Activated naive CD8-positive, alpha-beta T cell treated with anti-CD3 and anti-CD28 coated beads, Interleukin-2, amount 10 ng/mL, durations not matched to agents 7 days and 5 days (primary cell): ENCODE data around the gene USP2. TPM values are rescaled to one million over a fixed set of nuclear protein-coding genes. Genes with fewer than 3 reads are reported as not detected.

Source experiments
- ATAC-seq: fragments of 150-1000 bp; cut with Tn5 transposase; one replicate; pipeline ENCODE4 v1.10.0; 2021; ENCODE audit warnings: low read depth, moderate library complexity
- POLR2A ChIA-PET: fragments of 350-600 bp; sonication (Branson Sonifier 250); formaldehyde crosslinking; loops from one replicate; lab custom pipeline; 2021; ENCODE audit warnings: antibody characterized with exemption; lab: Charles Lee
- DNase-seq: peaks from one replicate; pipeline ENCODE4 v3.0.0; 2021
- H3K27ac Mint-ChIP-seq: one replicate; pipeline ENCODE4 v1.8.0; 2022; ENCODE audit warnings: mild to moderate bottlenecking, mixed read lengths
- H3K27me3 Mint-ChIP-seq: one replicate; pipeline ENCODE4 v1.8.0; 2022; ENCODE audit warnings: mild to moderate bottlenecking, moderate library complexity, mixed read lengths
- H3K36me3 Mint-ChIP-seq: one replicate; pipeline ENCODE4 v1.8.0; 2021; ENCODE audit warnings: mild to moderate bottlenecking, mixed read lengths
- H3K4me1 Mint-ChIP-seq: one replicate; pipeline ENCODE4 v1.8.0; 2021; ENCODE audit warnings: mixed read lengths
- H3K4me3 Mint-ChIP-seq: one replicate; pipeline ENCODE4 v1.8.0; 2022; ENCODE audit warnings: mild to moderate bottlenecking, moderate library complexity, mixed read lengths
- H3K9me3 Mint-ChIP-seq: one replicate; pipeline ENCODE4 v1.8.0; 2021; ENCODE audit warnings: mixed read lengths
- microRNA-seq: library from miRNA; unstranded; fragments of <30 nt; microRNA quantifications from one replicate; pipeline ENCODE4 v1.2.0, GENCODE V29; 2022
- total RNA-seq, 2 experiments: library from RNA; stranded (reverse); gene quantifications; one replicate each; pipeline ENCODE4 v1.2.3, GENCODE V29; 2021

USP2 gene
- total RNA-seq, 2 experiments from 2014 or later = 0.62 to 0.83 TPM

- H3K27me3 Mint-ChIP-seq = peaks cover 2% of the 10 kb centered on the region
- no peak overlapping the region for H3K27ac Mint-ChIP-seq
- H3K9me3 Mint-ChIP-seq = no peaks in the 10 kb centered on the region
- DNase-seq (no peak), ATAC-seq (no peak)
- peaks cover 14% of the 10 kb centered on the region for H3K4me1 Mint-ChIP-seq
- peaks cover 2% of the 10 kb centered on the region for H3K36me3 Mint-ChIP-seq
- POLR2A ChIA-PET = interaction anchor here (3.0 kb wide), 1 partner anchor 11 kb away, joined by 12 read pairs; no protein-coding TSS in a partner anchor
- H3K4me3 Mint-ChIP-seq = no peak overlapping the region
These were observed 70.8 kb downstream of the USP2 start for GRCh38 chr11:119310682-119311052.

GRCh38 chr11:119309953-119310681, 71.4 kb downstream of the USP2 start:
- Mint-ChIP-seq H3K4me3 (no peak overlapping the region), H3K36me3 (peaks cover 5% of the 10 kb centered on the region), H3K27me3 (no peaks in the 10 kb centered on the region), H3K27ac (no peak overlapping the region), H3K4me1 (peaks cover 13% of the 10 kb centered on the region), H3K9me3 (no peaks in the 10 kb centered on the region)
- POLR2A ChIA-PET = interaction anchor here (1.0 to 3.0 kb wide), 2 partner anchors 11 to 104 kb away, joined by 3 to 12 read pairs; partner anchors contain the start of gene CBL
- no peak for ATAC-seq
- no peak for DNase-seq

GRCh38 chr11:119309411-119309810, 72.1 kb downstream of the USP2 start:
- H3K36me3 Mint-ChIP-seq = peaks cover 6% of the 10 kb centered on the region
- H3K9me3 Mint-ChIP-seq = no peaks in the 10 kb centered on the region
- POLR2A ChIA-PET = interaction anchor here (1.0 to 3.0 kb wide), 2 partner anchors 12 to 104 kb away, joined by 3 to 12 read pairs; partner anchors contain the start of gene CBL
- no peak overlapping the region for H3K4me3 Mint-ChIP-seq
- H3K27ac Mint-ChIP-seq = peak overlapping the region; percentile 22
- H3K4me1 Mint-ChIP-seq = peaks cover 14% of the 10 kb centered on the region
- ATAC-seq (no peak), DNase-seq (no peak)
- H3K27me3 Mint-ChIP-seq = no peaks in the 10 kb centered on the region

- no peak for DNase-seq
- no peak overlapping the region for H3K27ac Mint-ChIP-seq
These were observed 73.5 kb downstream of the USP2 start for GRCh38 chr11:119307974-119308373.

GRCh38 chr11:119307219-119307618, 74.3 kb downstream of the USP2 start:
- POLR2A ChIA-PET = interaction anchor here (0.8 to 3.4 kb wide), 3 partner anchors 10 to 101 kb away, joined by 3 to 23 read pairs (median 4); partner anchors contain the start of genes CBL and MCAM
- ATAC-seq (no peak), DNase-seq (no peak)
- Mint-ChIP-seq H3K27ac (no peak overlapping the region), H3K9me3 (no peaks in the 10 kb centered on the region), H3K4me3 (no peak overlapping the region), H3K36me3 (peaks cover 23% of the 10 kb centered on the region), H3K4me1 (peaks cover 14% of the 10 kb centered on the region), H3K27me3 (no peaks in the 10 kb centered on the region)

More at GRCh38 chr11:119307974-119308373, 73.5 kb downstream of the USP2 start:
- Mint-ChIP-seq H3K27me3 (no peaks in the 10 kb centered on the region), H3K36me3 (peaks cover 17% of the 10 kb centered on the region), H3K4me1 (peaks cover 14% of the 10 kb centered on the region), H3K4me3 (no peak overlapping the region), H3K9me3 (no peaks in the 10 kb centered on the region)
- no peak for ATAC-seq
- POLR2A ChIA-PET = interaction anchor here (0.8 to 3.4 kb wide), 3 partner anchors 9 to 13 kb away, joined by 3 to 23 read pairs (median 4); partner anchors contain the start of gene MCAM

- Mint-ChIP-seq H3K4me3 (peak overlapping the region; percentile 18), H3K36me3 (peaks cover 28% of the 10 kb centered on the region), H3K9me3 (no peaks in the 10 kb centered on the region), H3K27me3 (no peaks in the 10 kb centered on the region), H3K4me1 (peaks cover 17% of the 10 kb centered on the region), H3K27ac (peak overlapping the region; percentile 74)
- ATAC-seq (peak; percentile 87), DNase-seq (no peak)
- POLR2A ChIA-PET = interaction anchor here (0.7 to 3.4 kb wide), 7 partner anchors 11 to 204 kb away, joined by 3 to 23 read pairs (median 3); partner anchors contain the start of genes CBL, DPAGT1 and MCAM
These were observed 75.1 kb downstream of the USP2 start for GRCh38 chr11:119306373-119306890.

GRCh38 chr11:119305556-119306372, 75.7 kb downstream of the USP2 start:
- Mint-ChIP-seq H3K27ac (peak overlapping the region; percentile 74), H3K4me3 (peak overlapping the region; percentile 5), H3K36me3 (peaks cover 34% of the 10 kb centered on the region), H3K27me3 (no peaks in the 10 kb centered on the region), H3K9me3 (no peaks in the 10 kb centered on the region), H3K4me1 (peaks cover 17% of the 10 kb centered on the region)
- POLR2A ChIA-PET = interaction anchor here (0.7 to 3.4 kb wide), 5 partner anchors 11 to 204 kb away, joined by 3 to 23 read pairs (median 4); partner anchors contain the start of genes CBL, DPAGT1 and MCAM
- DNase-seq (no peak), ATAC-seq (peak; percentile 19)

Small RNAs within 50 kb of the gene (microRNA-seq; reads per million reads assigned to microRNA genes)
- gene MIR6756 = not detected

Other genes starting within 250 kb of the USP2 start
- not detected for gene ABCG4, start 232.6 kb downstream of the USP2 start, total RNA-seq
- 10 to 100 TPM; 20.7 to 25.2 TPM for gene NLRX1, start 213.0 kb downstream of the USP2 start, total RNA-seq
- under 1 TPM in 1 of 2 experiments, not detected in 1; 0.30 TPM for gene NHERF4, start 196.2 kb downstream of the USP2 start, total RNA-seq
- 10 to 100 TPM; 45.1 to 45.2 TPM for gene CBL, start 175.4 kb downstream of the USP2 start, total RNA-seq
- 1 to 10 TPM; 2.4 to 2.9 TPM for gene MCAM, start 64.6 kb downstream of the USP2 start, total RNA-seq
- 10 to 100 TPM; 32.2 to 32.9 TPM for gene RNF26, start 47.2 kb downstream of the USP2 start, total RNA-seq
- gene C1QTNF5, start 40.8 kb downstream of the USP2 start, total RNA-seq = not detected
- gene MFRP, start 35.0 kb downstream of the USP2 start, total RNA-seq = not detected
- gene THY1, start 41.5 kb upstream of the USP2 start, total RNA-seq = not detected